Sigmoid colon (tissue), 7 donors: Measurements from ENCODE around the gene COQ8A. TPM values are rescaled to one million over a fixed set of nuclear protein-coding genes. Genes with fewer than 3 reads are reported as not detected.

ENCODE experiments used
- DNase-seq: peaks from one replicate; pipeline ENCODE4 v3.0.0-alpha.2; 2019
- H3K27ac ChIP-seq, 4 donors: fragments of 200-600 bp; sonication (generic); one replicate each; pipeline ENCODE4 v1.5.1; 2016 to 2019; ENCODE audit warnings: mild to moderate bottlenecking in 1 of 4
- H3K27me3 ChIP-seq, 3 donors: fragments of 200-600 bp; sonication (generic); one replicate each; pipeline ENCODE4 v1.5.1; 2019; ENCODE audit warnings: mild to moderate bottlenecking in 1 of 3
- H3K36me3 ChIP-seq, 4 donors: fragments of 200-600 bp; sonication (generic); one replicate each; pipeline ENCODE4 v1.5.1; 2016 to 2019
- H3K4me1 ChIP-seq, 4 donors: fragments of 200-600 bp; sonication (generic); one replicate each; pipeline ENCODE4 v1.5.1; 2017 to 2019
- H3K4me3 ChIP-seq, 4 donors: fragments of 200-600 bp; sonication (generic); one replicate each; pipeline ENCODE4 v1.5.1; 2017 to 2019; ENCODE audit warnings: mild to moderate bottlenecking in 2 of 4, moderate library complexity in 1 of 4
- H3K9me3 ChIP-seq, 4 donors: fragments of 200-600 bp in 3 of 4; sonication (generic) in 3 of 4; one replicate each; pipeline versions ENCODE4 v1.5.1 to v1.6.1; 2013 to 2019
- EP300 ChIP-seq, 4 donors: sonication (generic); formaldehyde crosslinking; IDR thresholded peaks; one replicate each; pipeline ENCODE4 v1.6.1; 2017; ENCODE audit warnings: antibody characterized with exemption in 4 of 4
- POLR2A ChIP-seq, 2 donors: fragments of 450-650 bp; IDR thresholded peaks; one replicate each; pipeline ENCODE4 v1.6.1; 2016; ENCODE audit warnings: antibody characterized with exemption in 2 of 2, mild to moderate bottlenecking in 2 of 2, moderate library complexity in 2 of 2
- POLR2AphosphoS5 ChIP-seq, 4 donors: sonication (generic); formaldehyde crosslinking; IDR thresholded peaks; one replicate each; pipeline ENCODE4 v1.6.1; 2017; ENCODE audit warnings: antibody characterized with exemption in 4 of 4
- WGBS, 2 donors: extraction: QIAGEN DNeasy Blood & Tissue Kit; methylation state at CpG; one replicate each; pipeline ENCODE4 v1.1.7; 2013; 5-methylcytosine and 5-hydroxymethylcytosine counted together
- intact Hi-C: fragments of 100-400 bp; cut with DNase I; formaldehyde crosslinking; loops from one replicate; pipeline ENCODE4 v1.15.1; 2023
- polyA plus RNA-seq, 3 donors: library from polyadenylated mRNA; stranded (reverse); fragments of 200-250 nt; gene quantifications; one replicate each; pipeline ENCODE4 v1.2.3, GENCODE V29; 2013
- total RNA-seq, 4 donors: library from RNA; depleted of rRNA; stranded (reverse); fragments of >200 nt; gene quantifications; one replicate each; pipeline ENCODE4 v1.1.0, GENCODE V29; 2016
- TF ChIP-seq, protein P1 (sequence below), 4 experiments: fragments of 450-650 bp in 3 of 4; fragments of 200-600 bp in 1 of 4; IDR thresholded peaks; one replicate each; pipeline ENCODE4 v1.5.1; 2016 to 2019; ENCODE audit warnings: antibody characterized with exemption in 4 of 4, mild to moderate bottlenecking in 3 of 4, moderate library complexity in 2 of 4
- donor health status: healthy with polysubstance abuse.
- donor health status: Bipolar disorder and iron deficiency.
- donor health status: healthy.

COQ8A gene
- total and polyA plus RNA-seq, 7 donors = 20.3 to 129 (median 60.2) TPM

DNA sequence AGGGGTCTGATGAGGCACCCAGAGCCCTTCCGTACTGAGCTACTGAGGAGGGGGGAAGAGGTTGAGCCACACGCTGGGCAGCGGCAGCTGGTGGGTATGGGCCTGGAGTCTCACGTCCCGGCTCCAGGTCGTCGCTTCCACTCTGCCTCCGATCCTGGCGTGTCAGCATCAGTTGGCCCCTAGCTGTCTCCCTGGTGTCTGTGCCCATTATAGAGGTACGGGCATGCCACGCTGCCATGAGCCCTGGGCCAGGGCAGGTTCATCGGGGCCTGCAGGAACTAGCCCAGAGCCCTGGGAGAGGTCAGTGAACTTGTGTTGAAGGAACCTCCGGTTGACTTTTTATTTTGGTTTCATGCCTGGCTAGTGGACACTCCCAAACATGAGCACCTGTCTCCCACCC lies 18.2 kb downstream of the COQ8A start:
- DNase-seq = no peak
- no peak overlapping the region for H3K27ac ChIP-seq
- TF ChIP-seq, protein P1, sequence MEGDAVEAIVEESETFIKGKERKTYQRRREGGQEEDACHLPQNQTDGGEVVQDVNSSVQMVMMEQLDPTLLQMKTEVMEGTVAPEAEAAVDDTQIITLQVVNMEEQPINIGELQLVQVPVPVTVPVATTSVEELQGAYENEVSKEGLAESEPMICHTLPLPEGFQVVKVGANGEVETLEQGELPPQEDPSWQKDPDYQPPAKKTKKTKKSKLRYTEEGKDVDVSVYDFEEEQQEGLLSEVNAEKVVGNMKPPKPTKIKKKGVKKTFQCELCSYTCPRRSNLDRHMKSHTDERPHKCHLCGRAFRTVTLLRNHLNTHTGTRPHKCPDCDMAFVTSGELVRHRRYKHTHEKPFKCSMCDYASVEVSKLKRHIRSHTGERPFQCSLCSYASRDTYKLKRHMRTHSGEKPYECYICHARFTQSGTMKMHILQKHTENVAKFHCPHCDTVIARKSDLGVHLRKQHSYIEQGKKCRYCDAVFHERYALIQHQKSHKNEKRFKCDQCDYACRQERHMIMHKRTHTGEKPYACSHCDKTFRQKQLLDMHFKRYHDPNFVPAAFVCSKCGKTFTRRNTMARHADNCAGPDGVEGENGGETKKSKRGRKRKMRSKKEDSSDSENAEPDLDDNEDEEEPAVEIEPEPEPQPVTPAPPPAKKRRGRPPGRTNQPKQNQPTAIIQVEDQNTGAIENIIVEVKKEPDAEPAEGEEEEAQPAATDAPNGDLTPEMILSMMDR (IDR thresholded peaks at IDR 0.05) = no peak
- TF ChIP-seq EP300 (IDR thresholded peaks at IDR 0.05) = no peak
- TF ChIP-seq POLR2A (IDR thresholded peaks at IDR 0.05) = no peak
- TF ChIP-seq POLR2AphosphoS5 (IDR thresholded peaks at IDR 0.05) = no peak
- H3K4me1 ChIP-seq = peaks cover 0 to 16% (median 5%) of the 10 kb centered on the region in 4 donors
- no peaks in the 10 kb centered on the region for H3K9me3 ChIP-seq
- H3K36me3 ChIP-seq = peaks cover 0 to 10% (median 0%) of the 10 kb centered on the region in 4 donors
- no peaks in the 10 kb centered on the region for H3K27me3 ChIP-seq
- no peak overlapping the region for H3K4me3 ChIP-seq
- 94 to 97% methylated on average over 13 of the region's 13 CpGs for WGBS, 2 donors
- intact Hi-C loops = no loop called here

DNA sequence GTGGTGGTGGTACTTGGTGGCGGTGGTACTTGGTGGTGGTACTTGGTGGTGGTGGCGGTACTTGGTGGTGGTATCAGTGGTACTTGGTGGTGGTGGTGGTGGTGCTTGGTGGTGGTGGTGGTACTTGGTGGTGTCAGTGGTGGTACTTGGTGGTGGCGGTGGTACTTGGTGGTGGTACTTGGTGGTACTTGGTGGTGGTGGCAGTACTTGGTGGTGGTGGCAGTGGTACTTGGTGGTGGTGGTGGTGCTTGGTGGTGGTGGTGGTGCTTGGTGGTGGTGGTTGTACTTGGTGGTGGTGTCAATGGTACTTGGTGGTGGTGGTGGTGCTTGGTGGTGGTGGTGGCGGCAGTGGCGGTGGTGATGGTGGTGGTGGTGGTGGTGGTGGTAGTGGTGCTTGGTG lies 20.2 kb downstream of the COQ8A start:
- Histone ChIP-seq H3K4me3 (no peak overlapping the region), H3K27ac (no peak overlapping the region), H3K36me3 (peaks cover 0 to 24% (median 8%) of the 10 kb centered on the region in 4 donors), H3K27me3 (no peaks in the 10 kb centered on the region), H3K9me3 (no peaks in the 10 kb centered on the region), H3K4me1 (peaks cover 0 to 12% (median 9%) of the 10 kb centered on the region in 4 donors)
- intact Hi-C loops = no loop called here
- peak; percentile 58 for DNase-seq
- 83 to 87% methylated on average over 5 of the region's 5 CpGs for WGBS, 2 donors
- TF ChIP-seq EP300 (IDR thresholded peaks at IDR 0.05) (no peak), POLR2AphosphoS5 (IDR thresholded peaks at IDR 0.05) (no peak), POLR2A (IDR thresholded peaks at IDR 0.05) (no peak)
- TF ChIP-seq, protein P1 (IDR thresholded peaks at IDR 0.05) = no peak

DNA sequence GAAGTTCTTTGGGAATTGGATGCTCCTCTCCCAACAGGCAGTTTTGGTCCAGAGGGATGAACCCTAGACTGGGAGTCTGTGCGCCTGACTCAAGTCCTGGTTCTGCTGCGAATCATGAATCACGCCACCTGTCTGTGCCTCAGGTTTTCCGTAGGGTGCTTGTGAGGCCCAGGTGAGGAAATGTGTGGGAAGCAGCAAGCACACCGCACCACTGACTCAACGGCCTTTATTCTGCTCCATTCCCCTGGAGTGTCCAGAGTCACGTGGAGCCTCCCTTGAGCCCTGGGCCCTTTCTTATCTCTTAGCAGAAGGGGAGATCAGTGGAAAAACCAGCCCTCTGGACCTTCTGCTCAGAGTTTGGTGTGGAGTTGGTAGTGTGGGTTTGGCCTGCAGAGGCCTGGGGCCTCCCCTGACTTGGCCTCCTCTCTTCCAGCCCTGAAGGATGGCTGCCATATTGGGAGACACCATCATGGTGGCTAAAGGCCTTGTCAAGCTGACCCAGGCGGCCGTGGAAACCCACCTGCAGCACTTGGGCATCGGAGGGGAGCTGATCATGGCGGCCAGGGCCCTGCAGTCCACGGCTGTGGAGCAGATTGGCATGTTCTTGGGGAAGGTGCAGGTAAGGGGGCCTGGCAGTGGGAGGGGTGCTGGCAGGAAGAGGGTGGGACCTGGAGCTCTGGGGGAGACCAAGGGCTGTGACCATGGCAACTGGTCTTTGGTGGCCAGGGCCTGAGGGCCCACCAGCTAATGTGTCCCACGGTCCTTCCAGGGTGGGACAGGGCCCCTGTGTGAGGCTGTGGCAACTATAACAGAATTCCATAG lies 21.1 kb downstream of the COQ8A start:
- Histone ChIP-seq H3K4me1 (peaks cover 0 to 12% (median 9%) of the 10 kb centered on the region in 4 donors), H3K4me3 (no peak overlapping the region), H3K27me3 (no peaks in the 10 kb centered on the region), H3K36me3 (peaks cover 7 to 33% (median 14%) of the 10 kb centered on the region in 4 donors), H3K27ac (no peak overlapping the region), H3K9me3 (no peaks in the 10 kb centered on the region)
- intact Hi-C loops = no loop called here
- peak; percentile 60 for DNase-seq
- 96 to 97% methylated on average over 13 of the region's 13 CpGs for WGBS, 2 donors
- no peak for TF ChIP-seq EP300 (IDR thresholded peaks at IDR 0.05)
- no peak for TF ChIP-seq POLR2A (IDR thresholded peaks at IDR 0.05)
- no peak for TF ChIP-seq POLR2AphosphoS5 (IDR thresholded peaks at IDR 0.05)

DNA sequence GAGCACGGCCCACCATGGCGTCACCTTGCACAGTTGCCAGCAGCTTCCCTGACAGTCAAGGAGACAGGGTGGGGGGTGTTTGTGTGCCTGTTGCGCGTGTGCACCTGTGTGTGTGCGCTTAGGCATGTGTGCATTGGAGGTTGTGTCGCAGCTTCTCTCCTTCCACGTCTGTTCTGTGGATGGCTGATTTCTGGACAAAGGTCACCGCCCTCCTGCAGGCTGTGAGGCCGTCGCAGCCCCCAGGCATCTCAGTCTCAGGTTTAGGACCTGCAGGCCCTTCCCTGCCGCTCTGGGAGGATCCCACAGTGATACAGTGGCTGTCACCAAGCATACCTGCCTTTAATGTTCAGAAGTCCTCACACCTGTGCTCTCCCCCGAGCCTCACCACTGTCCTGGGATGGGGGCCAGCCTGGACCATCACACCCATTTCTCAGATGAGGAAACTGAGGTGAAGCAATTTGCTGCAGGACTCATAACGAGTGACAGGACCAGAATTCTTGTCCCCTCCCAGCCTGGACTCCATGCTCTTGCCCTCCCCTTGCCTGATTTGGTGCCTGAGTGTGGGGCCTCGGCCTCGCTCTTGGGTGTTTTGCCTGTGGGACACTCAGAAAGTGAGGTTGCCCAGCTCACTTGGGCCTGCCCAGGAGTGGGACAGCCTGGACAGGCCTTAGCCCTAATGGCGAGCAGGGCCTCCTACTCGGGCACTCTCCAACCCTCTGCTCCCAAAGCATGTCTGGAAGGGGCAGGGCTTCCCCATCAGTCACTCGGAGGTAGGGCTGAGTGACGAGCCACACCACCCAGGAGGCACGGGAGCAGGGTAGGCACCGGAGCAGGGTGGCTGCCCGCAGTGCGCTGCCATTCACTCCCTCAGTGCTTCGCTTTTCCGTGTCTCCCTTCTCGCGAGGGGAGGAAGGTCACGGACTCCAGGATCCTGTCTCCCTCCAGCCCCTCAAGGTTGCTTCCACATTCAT lies 22.6 kb downstream of the COQ8A start:
- peak; percentile 29 for DNase-seq
- Histone ChIP-seq H3K27me3 (no peaks in the 10 kb centered on the region), H3K36me3 (peaks cover 9 to 40% (median 14%) of the 10 kb centered on the region in 4 donors), H3K4me1 (peaks cover 0 to 22% (median 15%) of the 10 kb centered on the region in 4 donors), H3K4me3 (no peak overlapping the region), H3K27ac (peak overlapping the region in 1 of 4 donors; percentile 60), H3K9me3 (no peaks in the 10 kb centered on the region)
- TF ChIP-seq, protein P1 (IDR thresholded peaks at IDR 0.05) = no peak
- TF ChIP-seq POLR2A (IDR thresholded peaks at IDR 0.05) (no peak), POLR2AphosphoS5 (IDR thresholded peaks at IDR 0.05) (no peak), EP300 (IDR thresholded peaks at IDR 0.05) (no peak)
- 91 to 94% methylated on average over 28 of the region's 28 CpGs for WGBS, 2 donors
- intact Hi-C loops = no loop called here
